HG03457 (cell line): Measurements from ENCODE around the gene ANTKMT.

Source experiments
- ATAC-seq: cut with Tn5 transposase; IDR thresholded peaks from one replicate; pipeline ENCODE4 v1.9.1; 2021; ENCODE audit warnings: moderate number of reproducible peaks; ENCODE audit not compliant: unreplicated experiment

ANTKMT gene

DNA sequence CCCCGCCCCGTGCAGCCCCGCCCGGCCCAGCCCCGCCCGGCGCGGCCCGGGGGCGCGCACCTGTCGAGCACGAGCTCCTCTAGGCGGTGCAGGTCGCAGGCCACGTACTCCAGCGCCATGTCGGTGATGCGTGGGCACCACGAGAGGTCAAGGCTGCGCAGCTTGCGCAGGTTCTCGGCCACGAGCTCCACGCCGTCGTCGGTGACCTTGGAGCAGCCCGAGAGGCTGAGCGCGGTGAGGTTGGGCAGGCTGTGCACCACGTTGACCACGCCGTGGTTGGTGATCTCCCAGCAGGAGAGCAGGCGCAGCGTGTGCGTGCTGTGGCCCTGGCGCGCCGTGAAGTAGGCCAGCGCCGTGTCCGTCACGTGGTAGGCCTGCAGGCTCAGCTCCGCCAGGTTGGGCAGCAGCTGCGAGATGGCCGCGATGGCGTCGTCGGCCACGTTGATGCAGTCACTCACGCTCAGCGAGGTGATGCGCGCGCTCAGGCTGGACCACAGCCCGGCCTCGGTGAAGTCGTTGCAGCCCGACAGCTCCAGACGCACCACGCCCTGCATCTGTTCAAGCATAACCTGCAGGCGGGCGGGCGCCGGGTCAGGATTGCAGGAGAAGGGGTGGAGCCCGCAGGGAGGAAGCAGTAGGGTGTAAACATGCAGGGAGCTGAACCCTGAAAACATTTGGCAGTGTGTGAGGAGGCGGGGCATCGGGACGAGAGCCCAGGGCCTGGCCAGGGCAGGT, 25.4 kb upstream of the ANTKMT start:
- ATAC-seq: no peak

DNA sequence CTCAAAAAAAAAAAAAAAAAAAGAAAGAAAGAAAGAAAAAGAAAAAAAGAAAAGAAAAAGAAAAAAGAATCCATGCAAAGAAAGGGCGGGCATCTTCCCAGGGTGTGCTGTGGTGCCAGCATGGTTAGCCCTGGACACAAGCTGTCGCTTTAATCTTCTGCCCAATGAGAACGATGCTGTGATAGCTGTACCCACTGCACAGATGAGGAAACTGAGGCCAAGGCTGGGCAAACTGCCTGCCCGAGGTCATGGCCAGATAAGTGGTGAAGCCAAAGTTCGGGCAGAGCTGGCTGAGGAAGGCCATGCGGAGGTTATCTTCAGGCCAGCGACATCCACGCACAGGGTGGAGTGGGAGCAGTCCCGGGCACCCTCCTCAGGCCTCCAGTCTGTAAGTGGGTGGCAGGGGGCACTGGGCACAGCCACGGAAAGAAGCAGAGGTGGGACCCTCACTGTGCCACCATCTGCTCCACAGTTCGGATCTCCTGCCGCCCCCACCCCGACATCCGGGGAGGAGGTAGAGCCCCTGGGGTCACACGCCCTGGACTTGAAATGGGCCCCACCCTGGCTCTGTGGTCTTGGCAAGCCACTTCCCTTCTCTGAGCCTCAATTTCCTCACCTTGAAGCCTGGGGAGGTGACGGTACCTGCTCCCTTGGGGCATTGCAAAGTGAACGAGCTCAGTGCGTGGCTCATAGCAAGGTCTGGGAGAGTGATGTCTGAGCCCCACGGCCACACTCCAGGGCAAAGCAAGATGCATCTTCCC, 21.9 kb upstream of the ANTKMT start:
- no peak for ATAC-seq

DNA sequence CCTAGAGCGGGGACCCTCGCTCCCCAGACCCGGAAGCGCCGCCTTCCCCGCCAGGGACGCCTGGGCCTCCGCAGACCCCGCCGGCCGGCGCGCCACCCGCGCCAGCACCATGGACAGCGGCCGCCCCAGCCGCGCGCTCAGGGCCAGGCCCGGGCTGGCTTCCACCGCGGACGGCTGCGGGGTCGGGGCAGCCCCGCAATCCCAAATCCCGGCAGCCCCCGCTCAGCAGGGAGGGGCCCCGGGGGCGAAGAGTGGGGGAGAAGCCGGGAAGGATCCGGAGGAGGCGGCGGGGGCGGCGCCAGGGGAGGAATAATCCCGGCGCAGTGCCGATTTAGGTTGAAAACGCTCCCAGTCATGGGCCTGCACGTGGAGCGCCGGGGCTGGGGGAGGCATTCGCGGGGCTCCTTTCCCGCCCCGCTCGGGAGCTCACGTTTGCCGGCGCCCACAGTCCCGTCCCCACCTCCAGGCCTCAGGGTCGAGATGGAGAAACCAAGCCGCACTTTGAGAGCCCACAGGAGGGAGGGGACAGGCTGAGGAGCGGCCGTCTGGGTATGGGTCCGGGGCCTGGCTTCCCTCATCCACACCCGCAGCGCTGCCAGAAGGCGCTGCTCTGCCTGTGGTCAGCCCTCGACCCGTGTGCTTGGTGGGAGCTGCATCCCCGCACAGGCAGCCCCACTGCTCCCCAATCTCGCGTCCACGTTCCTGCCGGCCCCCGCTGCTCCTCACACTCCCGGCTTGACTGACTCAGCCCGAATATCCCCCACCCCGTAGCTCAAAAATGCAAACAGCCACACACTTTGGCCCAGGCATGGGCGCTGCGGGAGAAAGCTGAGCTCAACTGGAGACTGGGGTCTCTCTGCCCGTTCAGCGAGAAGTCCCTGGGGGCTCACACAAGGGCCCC, 20.0 kb upstream of the ANTKMT start:
- ATAC-seq: no peak

GRCh38 chr16:702341-702740, 18.6 kb upstream of the ANTKMT start:
- ATAC-seq: no peak

DNA sequence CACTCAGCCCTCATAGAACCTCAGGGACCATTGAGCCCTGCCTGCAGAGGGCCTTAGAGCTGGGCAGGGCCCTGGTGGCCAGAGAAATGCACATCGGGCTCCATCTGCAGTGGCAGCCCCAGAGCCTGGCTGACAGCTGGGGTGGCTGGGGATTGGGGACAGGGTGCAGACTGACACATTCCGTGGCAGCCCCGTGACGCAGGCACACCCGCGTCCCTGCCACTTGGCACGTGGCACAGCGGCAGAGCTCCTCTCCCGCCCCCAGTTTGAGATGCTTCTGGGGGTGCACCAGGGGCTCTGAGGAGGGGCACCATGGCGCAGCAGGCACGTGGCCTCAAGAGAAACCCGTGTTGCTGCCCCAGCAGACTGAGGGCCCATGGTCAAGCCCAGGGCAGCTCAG, 17.5 kb upstream of the ANTKMT start:
- no peak for ATAC-seq

DNA sequence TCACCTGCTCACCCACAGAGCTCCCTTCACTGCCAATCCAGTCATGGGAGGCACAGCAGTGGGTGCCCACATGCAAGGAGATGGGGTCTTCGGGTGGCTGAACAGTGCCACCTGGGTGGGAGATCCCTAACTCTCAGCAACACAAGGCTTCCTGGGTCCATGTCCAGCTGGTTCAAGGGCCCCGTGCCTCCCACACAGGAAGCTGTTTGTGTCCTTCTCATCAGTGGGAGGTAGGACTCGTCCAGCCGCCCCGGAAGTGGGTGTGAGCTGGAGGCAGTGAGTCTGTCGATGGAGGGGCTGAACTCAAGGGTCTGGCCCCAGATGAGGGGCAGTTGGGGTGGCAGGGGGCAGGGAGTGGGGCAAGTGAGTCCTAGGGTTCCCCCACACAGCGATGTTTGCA, 16.9 kb upstream of the ANTKMT start:
- ATAC-seq: no peak

GRCh38 chr16:704552-705380, 16.2 kb upstream of the ANTKMT start:
- no peak for ATAC-seq

DNA sequence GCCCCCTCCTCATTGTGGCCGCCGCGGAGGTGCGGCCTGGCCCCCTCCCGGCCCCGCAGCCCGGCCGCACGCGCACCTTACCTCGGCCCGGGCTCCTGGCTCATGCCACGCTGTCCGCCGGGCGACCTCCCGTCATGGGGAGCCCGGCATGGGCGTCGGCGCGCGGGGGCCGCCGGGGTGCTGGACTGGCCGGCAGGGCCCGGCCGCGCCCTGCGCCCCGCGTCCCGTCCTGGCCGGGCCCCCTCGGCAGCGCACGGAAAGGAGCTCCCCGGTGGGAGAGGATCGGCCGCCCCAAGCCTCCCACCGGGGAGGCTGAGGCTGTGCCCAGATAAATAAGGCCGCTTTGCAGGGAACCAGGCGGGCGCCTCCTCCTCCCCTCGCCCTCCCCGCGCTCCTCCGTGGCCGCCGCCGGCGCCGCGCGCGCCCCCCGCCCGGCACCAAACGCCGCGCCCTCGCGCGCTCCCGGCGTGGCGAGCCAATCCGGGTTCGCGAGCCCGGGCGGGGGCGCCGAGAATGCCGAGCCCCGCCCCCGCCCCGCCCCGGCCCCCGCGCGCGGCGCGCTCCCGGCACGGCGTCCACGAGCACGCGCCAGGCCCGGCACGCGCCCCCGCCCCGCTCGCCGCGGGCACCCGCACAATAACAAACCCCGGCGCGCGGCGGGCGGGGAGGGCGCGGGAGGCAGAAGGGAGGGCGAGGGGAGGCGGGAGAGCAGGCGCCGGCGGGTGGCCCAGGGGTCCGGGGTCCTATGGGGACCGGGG, 15.3 kb upstream of the ANTKMT start, which contains the start of gene FBXL16:
Gene FBXL16 (minus strand): TSS at position 371 of the 758 bp plus-strand sequence. CDS start 8,396 bp downstream, outside the sequence.
- ATAC-seq: no peak

GRCh38 chr16:706189-707061, 14.5 kb upstream of the ANTKMT start:
- no peak for ATAC-seq

- no peak for ATAC-seq
These were observed 13.8 kb upstream of the ANTKMT start for GRCh38 chr16:707062-707538.

- no peak for ATAC-seq
These were observed 12.9 kb upstream of the ANTKMT start for GRCh38 chr16:708019-708418.

GRCh38 chr16:708959-709358, 12.0 kb upstream of the ANTKMT start:
- no peak for ATAC-seq

DNA sequence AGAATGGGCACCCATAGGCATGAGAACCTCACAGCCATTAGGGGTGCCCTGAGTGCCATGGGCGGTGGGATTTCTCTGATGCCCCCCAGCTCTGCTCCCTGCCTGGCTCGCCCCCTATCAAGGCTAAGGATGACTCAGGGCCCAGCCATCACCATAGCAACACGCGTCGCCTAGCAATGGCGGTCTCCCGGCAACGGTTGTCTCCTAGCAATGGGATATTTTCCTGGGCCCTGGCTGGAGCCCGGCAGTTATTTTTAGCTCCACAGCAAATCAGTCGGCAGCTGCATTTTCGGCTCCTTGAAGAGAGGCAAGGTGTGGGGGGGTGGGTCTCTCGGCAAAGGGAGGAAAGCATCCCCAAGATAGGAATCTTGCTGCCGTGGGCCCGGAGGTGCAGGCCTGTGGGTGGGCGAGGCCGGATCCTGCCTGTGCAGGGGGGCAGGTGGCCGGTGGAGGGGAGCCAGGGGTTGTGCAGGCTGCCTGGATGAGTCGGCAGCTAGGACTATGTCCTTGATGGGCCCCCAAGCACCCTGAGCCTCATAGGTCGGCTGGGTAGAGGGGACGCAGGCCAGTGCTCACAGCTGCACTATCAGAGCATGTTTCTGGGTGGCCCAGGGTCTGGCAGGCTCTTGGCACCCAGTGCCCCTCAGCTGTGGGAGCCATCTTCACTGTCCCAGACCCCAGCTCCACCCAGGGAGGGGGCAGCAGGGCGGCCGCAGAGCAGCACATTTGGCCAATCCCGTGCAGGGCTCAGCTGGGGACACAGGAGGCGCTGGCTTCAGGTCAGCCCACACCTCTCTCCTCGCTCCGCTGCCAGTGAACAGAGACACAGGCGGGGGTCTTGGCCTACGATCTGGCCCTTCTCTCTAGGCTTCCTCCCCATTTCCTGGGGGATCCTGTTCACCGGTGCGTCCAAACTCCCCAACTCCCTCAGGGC, 11.1 kb upstream of the ANTKMT start:
- ATAC-seq: no peak

DNA sequence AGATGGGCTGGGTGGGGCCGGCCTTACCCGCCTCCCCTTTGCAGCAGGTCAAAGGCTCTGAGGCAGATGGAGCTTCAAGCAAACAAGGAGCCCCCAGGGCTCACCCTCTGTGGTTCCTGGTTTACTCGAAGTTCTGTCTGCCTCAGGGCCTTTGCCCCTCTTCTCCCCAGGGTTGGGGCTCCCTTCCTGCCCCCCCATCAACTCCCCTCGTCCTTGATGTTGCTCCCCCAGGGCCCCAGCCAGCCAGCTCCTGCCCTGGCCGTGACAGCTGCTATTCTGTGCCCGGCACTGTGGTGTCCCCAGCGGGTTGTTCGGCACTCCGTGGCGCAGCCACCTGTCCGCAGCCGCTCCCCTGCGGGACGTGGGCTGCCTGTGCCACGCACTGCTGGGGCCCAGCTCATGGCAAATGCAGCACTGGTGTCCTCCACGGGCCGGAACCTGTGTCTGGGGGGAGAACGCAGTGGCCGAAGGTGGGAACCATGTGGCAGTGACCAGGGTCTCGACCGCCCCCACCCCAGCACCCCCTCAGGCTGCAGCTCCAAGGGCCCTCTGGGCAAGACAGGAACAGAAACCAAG, 10.4 kb upstream of the ANTKMT start:
- ATAC-seq: no peak

GRCh38 chr16:711084-711483, 9.9 kb upstream of the ANTKMT start:
- ATAC-seq: no peak

- ATAC-seq: no peak
These were observed 9.2 kb upstream of the ANTKMT start for GRCh38 chr16:711548-712320.
